DND-41 (cell line): ENCODE results near the gene FAU.

Experiments used
- ATAC-seq: fragments of 200-7000 bp; cut with Tn5 transposase; 3 replicates; pipeline ENCODE4 v1.9.1; 2021; ENCODE audit warnings: low read depth; ENCODE audit not compliant: insufficient read depth
- DNase-seq: peaks from one replicate; pipeline ENCODE4 v3.0.0-alpha.2; 2020
- H2AFZ ChIP-seq: 2 replicates; pipeline ENCODE4 v1.6.0; 2012; ENCODE audit warnings: low read depth, low read length
- H3K27ac ChIP-seq: 2 replicates; pipeline ENCODE4 v1.5.1; 2012; ENCODE audit warnings: low read length, inconsistent platforms
- H3K27me3 ChIP-seq: fragments of 200-600 bp; sonication (generic); 2 replicates; pipeline ENCODE4 v1.6.0; 2012; ENCODE audit warnings: low read length, mild to moderate bottlenecking, inconsistent platforms; ENCODE audit not compliant: insufficient read depth, poor library complexity
- H3K36me3 ChIP-seq: 2 replicates; pipeline ENCODE4 v1.5.1; 2012; ENCODE audit warnings: low read length, inconsistent platforms; ENCODE audit not compliant: insufficient read depth
- H3K4me1 ChIP-seq: 2 replicates; pipeline ENCODE4 v1.5.1; 2012; ENCODE audit warnings: mild to moderate bottlenecking, low read length; ENCODE audit not compliant: insufficient read depth
- H3K4me2 ChIP-seq: 2 replicates; pipeline ENCODE4 v1.6.0; 2012; ENCODE audit warnings: mild to moderate bottlenecking, moderate library complexity, low read length, inconsistent platforms; ENCODE audit not compliant: insufficient read depth
- H3K4me3 ChIP-seq, 2 experiments: fragments of 200-600 bp in 1 of 2; shearing (Covaris generic) in 1 of 2; 2 replicates each; pipeline ENCODE4 v1.5.1; 2012 to 2016; ENCODE audit warnings: inconsistent platforms in 2 of 2, low read length in 2 of 2, mild to moderate bottlenecking in 2 of 2, low read depth in 1 of 2, moderate library complexity in 1 of 2
- H3K79me2 ChIP-seq: 2 replicates; pipeline ENCODE4 v1.6.0; 2012; ENCODE audit warnings: low read length, inconsistent platforms; ENCODE audit not compliant: insufficient read depth
- H3K9ac ChIP-seq: 2 replicates; pipeline ENCODE4 v1.6.0; 2012; ENCODE audit warnings: low read depth, mild to moderate bottlenecking, inconsistent platforms, low read length, moderate library complexity
- H3K9me3 ChIP-seq: 2 replicates; pipeline ENCODE4 v1.5.1; 2012; ENCODE audit warnings: low read length, moderate library complexity, mild to moderate bottlenecking, inconsistent platforms; ENCODE audit not compliant: insufficient read depth, severe bottlenecking
- H4K20me1 ChIP-seq: 2 replicates; pipeline ENCODE4 v1.6.0; 2012; ENCODE audit warnings: low read length; ENCODE audit not compliant: insufficient read depth
- EZH2 ChIP-seq: IDR thresholded peaks from 3 replicates; pipeline ENCODE4 v1.6.1; 2012; ENCODE audit warnings: borderline replicate concordance, low read depth, mild to moderate bottlenecking, moderate library complexity, low read length, inconsistent platforms; ENCODE audit not compliant: severe bottlenecking
- TF ChIP-seq, protein P1 (sequence below): IDR thresholded peaks from 2 replicates; pipeline ENCODE4 v1.5.1; 2012; ENCODE audit warnings: borderline replicate concordance, low read length, moderate library complexity, mild to moderate bottlenecking; ENCODE audit not compliant: poor library complexity, severe bottlenecking; ENCODE audit errors: extremely low read depth

The FAU gene

DNA sequence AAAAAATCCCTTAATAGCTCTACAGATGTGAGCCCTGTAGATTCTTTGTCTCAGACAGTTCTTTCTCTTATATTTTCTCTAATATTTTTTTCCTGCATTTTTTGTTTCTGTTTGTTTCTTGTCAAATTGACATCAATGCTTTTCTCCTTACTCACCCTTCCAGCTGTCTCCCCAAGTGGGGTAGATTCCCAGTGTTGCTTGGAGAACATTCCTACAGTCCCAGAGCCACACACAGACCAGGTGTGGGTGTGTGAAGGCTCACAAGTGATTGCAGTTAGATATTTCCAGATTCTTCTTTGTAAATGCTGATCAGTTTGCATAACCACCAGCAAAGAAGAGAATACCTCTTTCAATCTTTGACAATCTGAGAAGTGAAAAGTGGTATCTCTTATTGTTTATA is 18.5 kb downstream of the FAU start:
- no peaks in the 10 kb centered on the region for H3K27me3 ChIP-seq
- ATAC-seq = no peak
- peaks cover 3% of the 10 kb centered on the region for H3K4me1 ChIP-seq
- no peaks in the 10 kb centered on the region for H3K9me3 ChIP-seq
- no peak for DNase-seq
- H2AFZ ChIP-seq = no peak overlapping the region
- no peak overlapping the region for H3K9ac ChIP-seq
- peaks cover 67% of the 10 kb centered on the region for H3K79me2 ChIP-seq
- no peak overlapping the region for H3K27ac ChIP-seq
- peaks cover 12% of the 10 kb centered on the region; the same call in 1 of the 2 replicates for H4K20me1 ChIP-seq
- no peak overlapping the region for H3K4me2 ChIP-seq
- H3K4me3 ChIP-seq = no peak overlapping the region
- H3K36me3 ChIP-seq = peaks cover 61% of the 10 kb centered on the region
- TF ChIP-seq, protein P1, sequence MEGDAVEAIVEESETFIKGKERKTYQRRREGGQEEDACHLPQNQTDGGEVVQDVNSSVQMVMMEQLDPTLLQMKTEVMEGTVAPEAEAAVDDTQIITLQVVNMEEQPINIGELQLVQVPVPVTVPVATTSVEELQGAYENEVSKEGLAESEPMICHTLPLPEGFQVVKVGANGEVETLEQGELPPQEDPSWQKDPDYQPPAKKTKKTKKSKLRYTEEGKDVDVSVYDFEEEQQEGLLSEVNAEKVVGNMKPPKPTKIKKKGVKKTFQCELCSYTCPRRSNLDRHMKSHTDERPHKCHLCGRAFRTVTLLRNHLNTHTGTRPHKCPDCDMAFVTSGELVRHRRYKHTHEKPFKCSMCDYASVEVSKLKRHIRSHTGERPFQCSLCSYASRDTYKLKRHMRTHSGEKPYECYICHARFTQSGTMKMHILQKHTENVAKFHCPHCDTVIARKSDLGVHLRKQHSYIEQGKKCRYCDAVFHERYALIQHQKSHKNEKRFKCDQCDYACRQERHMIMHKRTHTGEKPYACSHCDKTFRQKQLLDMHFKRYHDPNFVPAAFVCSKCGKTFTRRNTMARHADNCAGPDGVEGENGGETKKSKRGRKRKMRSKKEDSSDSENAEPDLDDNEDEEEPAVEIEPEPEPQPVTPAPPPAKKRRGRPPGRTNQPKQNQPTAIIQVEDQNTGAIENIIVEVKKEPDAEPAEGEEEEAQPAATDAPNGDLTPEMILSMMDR = no peak
- TF ChIP-seq EZH2 = no peak

DNA sequence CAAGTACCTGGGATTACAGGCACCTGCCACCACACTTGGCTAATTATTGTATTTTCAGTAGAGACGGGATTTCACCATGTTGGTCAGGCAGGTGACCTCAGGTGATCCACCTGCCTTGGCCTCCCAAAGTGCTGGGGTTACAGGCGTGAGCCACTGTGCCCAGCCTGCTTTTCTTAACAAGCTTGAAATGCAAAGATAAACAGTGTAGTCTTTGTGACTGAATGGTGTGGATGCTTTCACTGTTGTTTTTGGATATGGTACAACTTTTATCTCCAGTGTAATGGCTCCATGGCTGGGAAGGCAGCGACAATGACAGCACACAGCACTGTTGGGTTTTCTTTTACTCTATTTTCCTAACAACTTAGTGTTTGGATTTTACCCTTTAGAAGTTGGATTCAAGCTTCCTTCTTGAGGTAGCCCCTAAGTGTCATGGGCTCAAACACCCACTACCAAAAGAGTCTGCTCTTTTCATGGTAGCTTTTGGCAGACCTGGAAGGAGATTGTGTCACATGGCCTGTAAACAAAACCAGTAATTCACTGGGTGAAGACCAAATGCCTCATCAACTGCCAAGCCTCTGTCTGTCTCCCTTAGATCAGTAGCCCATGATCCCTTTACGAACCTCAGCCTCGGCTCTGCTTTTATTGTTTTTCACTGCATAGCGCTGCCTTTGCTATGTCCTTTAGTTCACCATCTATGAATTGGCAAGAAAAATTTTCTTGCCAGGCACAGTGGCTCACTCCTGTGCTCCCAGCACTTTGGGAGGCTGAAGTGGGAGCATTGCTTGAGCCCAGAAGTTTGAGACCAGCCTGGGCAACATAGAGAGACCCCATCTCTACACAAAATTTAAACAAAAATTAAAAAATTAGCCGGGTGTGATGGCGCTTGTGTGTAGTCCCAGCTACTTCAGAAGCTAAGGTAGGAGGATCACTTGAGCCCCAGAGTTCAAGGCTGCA is 19.5 kb downstream of the FAU start:
- peaks cover 57% of the 10 kb centered on the region for H3K36me3 ChIP-seq

DNA sequence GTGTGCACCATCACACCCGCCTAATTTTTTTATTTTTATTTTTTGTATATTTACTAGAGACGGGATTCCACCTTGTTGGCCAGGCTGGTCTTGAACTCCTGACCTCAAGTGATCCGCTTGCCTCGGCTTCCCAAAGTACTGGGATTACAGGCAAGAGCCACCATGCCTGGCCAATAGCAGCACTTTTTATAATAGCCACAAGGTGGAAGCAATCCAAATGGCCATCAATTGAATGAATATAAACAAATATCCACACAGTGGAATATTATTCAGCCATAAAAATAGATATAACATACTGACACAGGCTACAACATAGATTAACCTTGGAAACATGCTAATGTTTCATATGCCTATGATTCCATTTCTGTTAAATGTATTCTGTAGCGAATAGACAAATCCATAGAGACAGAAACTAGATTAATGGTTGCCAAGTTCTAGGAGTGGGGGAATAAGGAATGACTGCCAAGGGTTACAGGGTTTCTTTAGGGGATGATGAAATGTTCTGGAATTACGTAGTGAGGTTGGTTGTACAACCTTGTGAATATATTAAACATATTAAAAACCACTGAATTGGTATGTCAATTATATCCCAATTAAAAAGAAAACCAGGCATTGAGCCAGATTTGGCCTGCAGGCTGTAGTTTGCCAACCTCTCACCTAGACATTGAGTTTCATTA is 21.1 kb downstream of the FAU start:
- H3K27me3 ChIP-seq = no peaks in the 10 kb centered on the region
- peaks cover 23% of the 10 kb centered on the region for H3K4me1 ChIP-seq
- H4K20me1 ChIP-seq = peaks cover 15% of the 10 kb centered on the region; the same call in 1 of the 2 replicates
- H2AFZ ChIP-seq = no peak overlapping the region
- H3K36me3 ChIP-seq = peaks cover 42% of the 10 kb centered on the region
- peaks cover 83% of the 10 kb centered on the region for H3K79me2 ChIP-seq
- no peak for ATAC-seq
- H3K27ac ChIP-seq = no peak overlapping the region
- no peak overlapping the region for H3K4me2 ChIP-seq
- no peaks in the 10 kb centered on the region for H3K9me3 ChIP-seq
- no peak for TF ChIP-seq EZH2
- TF ChIP-seq, protein P1 = peak; percentile 3
- H3K4me3 ChIP-seq = no peak overlapping the region
- no peak for DNase-seq
- H3K9ac ChIP-seq = no peak overlapping the region

More for the DNA sequence above, 19.5 kb downstream of the FAU start:
- no peak overlapping the region for H3K4me3 ChIP-seq
- TF ChIP-seq EZH2 = no peak
- TF ChIP-seq, protein P1 = no peak
- peaks cover 13% of the 10 kb centered on the region for H3K4me1 ChIP-seq
- H3K4me2 ChIP-seq = no peak overlapping the region
- H3K79me2 ChIP-seq = peaks cover 78% of the 10 kb centered on the region
- H4K20me1 ChIP-seq = peaks cover 15% of the 10 kb centered on the region; the same call in 1 of the 2 replicates
- DNase-seq (no peak), ATAC-seq (no peak)
- H2AFZ ChIP-seq = no peak overlapping the region
- no peak overlapping the region for H3K27ac ChIP-seq
- H3K27me3 ChIP-seq = no peaks in the 10 kb centered on the region
- no peak overlapping the region for H3K9ac ChIP-seq
- H3K9me3 ChIP-seq = no peaks in the 10 kb centered on the region
